Measurements from ENCODE around the gene EVI5L.
"Not testable (repeated sequence)": the region's sequence is repeated elsewhere in the genome, so short reads cannot be mapped to it uniquely, and the experiment has no call there.

Gene EVI5L

GRCh38 chr19:7874897-7875273 is 44.9 kb downstream of the EVI5L start:
- DNase-seq: no peak

- DNase-seq: no peak
These were observed 47.3 kb downstream of the EVI5L start for GRCh38 chr19:7877249-7877836.

- no peak for DNase-seq
These were observed 49.2 kb downstream of the EVI5L start for GRCh38 chr19:7879111-7879807.

GRCh38 chr19:7879836-7880235 is 49.8 kb downstream of the EVI5L start:
- no peak for DNase-seq

- no peak for DNase-seq
These were observed 51.9 kb downstream of the EVI5L start for GRCh38 chr19:7881910-7882309.

- no peak for DNase-seq
These were observed 53.1 kb downstream of the EVI5L start for GRCh38 chr19:7883105-7883504.

- DNase-seq: no peak
These were observed 54.0 kb downstream of the EVI5L start for GRCh38 chr19:7883796-7884570.

GRCh38 chr19:7885818-7886217 is 55.8 kb downstream of the EVI5L start:
- no peak for DNase-seq

GRCh38 chr19:7887408-7888144 is 57.6 kb downstream of the EVI5L start:
- DNase-seq: no peak

- peak; percentile 20 for DNase-seq
These were observed 58.3 kb downstream of the EVI5L start, which contains the start of gene LRRC8E for GRCh38 chr19:7888145-7888825. TSS of gene LRRC8E (plus strand) at chr19:7888510. CDS start at chr19:7895604, 7,094 bp downstream.

- no peak for DNase-seq
These were observed 58.8 kb downstream of the EVI5L start for GRCh38 chr19:7888826-7889217.

- DNase-seq: not testable (repeated sequence)
These were observed 63.5 kb downstream of the EVI5L start for GRCh38 chr19:7893362-7894101.

- DNase-seq: no peak
These were observed 64.7 kb downstream of the EVI5L start for GRCh38 chr19:7894612-7895309.

- DNase-seq: no peak
These were observed 65.5 kb downstream of the EVI5L start for GRCh38 chr19:7895565-7895964.

- DNase-seq: no peak
These were observed 67.3 kb downstream of the EVI5L start for GRCh38 chr19:7897292-7897691.

GRCh38 chr19:7898967-7899366 is 68.9 kb downstream of the EVI5L start:
- no peak for DNase-seq

GRCh38 chr19:7899751-7900378 is 69.8 kb downstream of the EVI5L start:
- DNase-seq: no peak

GRCh38 chr19:7900401-7900870 is 70.4 kb downstream of the EVI5L start:
- no peak for DNase-seq

- no peak for DNase-seq
These were observed 70.9 kb downstream of the EVI5L start for GRCh38 chr19:7900931-7901330.

- no peak for DNase-seq
These were observed 71.3 kb downstream of the EVI5L start for GRCh38 chr19:7901337-7901736.

- no peak for DNase-seq
These were observed 72.8 kb downstream of the EVI5L start for GRCh38 chr19:7902796-7903243.

Measured in activated CD4-positive, alpha-beta T cell treated with anti-CD3 and anti-CD28 coated beads, Interleukin-10, Interleukin-2, amounts not matched to agents 100 ng/mL and 50 ng/mL, durations not matched to agents 16 hours and 8 hours (primary cell).